HG02884 (cell line): Measurements from ENCODE around the gene LDLRAP1.
"Not testable (repeated sequence)": the region's sequence is repeated elsewhere in the genome, so short reads cannot be mapped to it uniquely, and the experiment has no call there.

Experiments
- ATAC-seq: cut with Tn5 transposase; IDR thresholded peaks from one replicate; pipeline ENCODE4 v1.9.1; 2021; ENCODE audit warnings: mild to moderate bottlenecking, moderate library complexity; ENCODE audit not compliant: unreplicated experiment

The LDLRAP1 gene

DNA sequence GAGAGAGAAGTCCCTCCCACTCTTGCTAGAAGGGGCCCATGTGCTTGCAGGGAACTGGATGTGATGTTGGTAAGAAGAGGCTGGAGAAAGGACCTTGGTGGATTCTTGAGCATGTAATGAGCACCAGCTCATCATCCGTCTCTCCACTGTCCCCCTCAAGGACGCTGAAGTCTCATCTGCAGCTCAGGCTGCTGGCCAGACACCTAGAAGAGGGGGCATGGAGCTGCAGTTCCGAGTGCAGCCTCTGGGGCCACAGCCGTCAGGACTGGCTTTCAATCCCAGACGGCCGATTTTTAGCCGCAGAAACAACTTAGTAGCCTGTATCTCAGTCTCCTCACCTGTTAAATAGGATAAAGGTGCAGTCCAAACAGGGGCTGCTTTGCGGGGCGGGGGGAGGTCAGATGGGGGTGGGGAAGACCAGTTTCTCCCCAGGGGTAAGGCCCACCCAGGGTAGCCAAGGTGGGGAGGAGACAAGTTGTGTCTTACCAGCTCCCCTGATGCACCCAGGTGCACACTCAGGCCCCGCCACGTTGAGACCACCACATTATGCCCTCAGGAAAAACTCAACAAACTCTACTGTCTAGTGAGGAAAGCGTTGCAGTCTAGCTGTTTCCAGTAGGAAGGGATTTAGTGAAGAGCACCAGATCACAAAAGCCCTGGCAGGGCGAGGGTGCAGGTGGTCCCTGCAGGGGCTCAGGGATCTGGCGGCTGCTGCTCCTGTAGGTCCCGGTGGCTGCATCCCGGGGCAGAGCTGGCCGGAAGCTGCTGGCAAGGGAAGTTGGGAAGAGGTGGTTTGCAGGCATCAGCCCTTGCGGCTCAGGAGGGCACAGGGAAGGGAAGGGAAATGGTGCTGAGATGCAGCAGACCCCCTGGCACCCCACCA lies 29.5 kb downstream of the LDLRAP1 start:
- no peak for ATAC-seq

DNA sequence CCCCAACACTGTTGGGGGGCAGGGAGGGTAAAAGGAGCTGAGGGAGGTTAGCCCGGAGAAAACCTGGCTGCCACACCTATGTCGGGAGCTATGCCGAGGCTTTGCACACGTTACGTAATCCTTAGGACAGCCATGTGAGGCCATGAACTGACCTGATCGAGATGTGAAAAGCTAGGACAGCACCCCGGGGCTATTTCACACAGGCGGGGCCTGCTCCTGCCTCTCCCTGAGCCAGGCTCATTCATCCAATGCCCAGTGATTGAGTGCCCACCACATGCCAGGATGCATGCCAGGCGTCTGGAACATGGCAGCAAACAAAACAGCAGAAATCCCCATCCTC lies 30.2 kb downstream of the LDLRAP1 start:
- ATAC-seq = no peak

DNA sequence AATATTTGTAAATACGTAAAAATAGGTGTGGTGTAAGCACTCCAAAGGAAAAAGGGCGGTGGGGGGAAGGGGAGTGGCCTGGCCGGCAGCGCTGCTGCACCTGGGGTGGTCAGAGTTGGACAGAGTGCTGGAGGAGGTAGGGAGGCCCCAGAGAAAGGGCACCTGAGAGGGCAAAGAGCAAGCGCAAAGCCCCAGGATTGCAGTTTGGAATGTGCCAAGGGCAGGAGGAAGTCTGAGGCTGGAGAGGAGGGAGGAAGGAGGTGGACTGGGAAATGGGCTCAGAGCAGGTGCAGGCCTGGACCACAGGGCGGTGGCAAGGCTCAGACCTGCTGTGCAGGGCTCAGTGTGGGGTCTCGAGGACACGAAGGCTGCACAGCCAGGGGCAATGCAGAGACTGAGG lies 30.6 kb downstream of the LDLRAP1 start:
- ATAC-seq = no peak

DNA sequence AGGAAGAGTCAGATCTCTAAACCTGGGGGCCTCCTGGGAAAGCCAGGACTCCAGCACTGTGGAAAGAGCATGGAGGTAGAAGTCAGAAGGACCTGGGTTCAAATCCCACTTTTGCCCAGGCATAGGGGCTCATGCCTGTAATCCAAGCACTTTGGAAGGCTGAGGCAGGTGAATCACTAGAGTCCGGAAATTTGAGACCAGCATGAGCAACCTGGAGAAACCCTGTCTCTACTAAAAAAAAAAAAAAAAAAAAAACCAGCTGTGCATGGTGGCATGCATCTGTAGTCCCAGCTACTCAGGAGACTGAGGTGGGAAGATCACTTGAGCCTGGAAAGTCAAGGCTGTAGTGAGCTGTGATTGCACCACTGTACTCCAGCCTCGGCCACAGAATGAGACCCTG lies 31.8 kb downstream of the LDLRAP1 start:
- no peak for ATAC-seq

DNA sequence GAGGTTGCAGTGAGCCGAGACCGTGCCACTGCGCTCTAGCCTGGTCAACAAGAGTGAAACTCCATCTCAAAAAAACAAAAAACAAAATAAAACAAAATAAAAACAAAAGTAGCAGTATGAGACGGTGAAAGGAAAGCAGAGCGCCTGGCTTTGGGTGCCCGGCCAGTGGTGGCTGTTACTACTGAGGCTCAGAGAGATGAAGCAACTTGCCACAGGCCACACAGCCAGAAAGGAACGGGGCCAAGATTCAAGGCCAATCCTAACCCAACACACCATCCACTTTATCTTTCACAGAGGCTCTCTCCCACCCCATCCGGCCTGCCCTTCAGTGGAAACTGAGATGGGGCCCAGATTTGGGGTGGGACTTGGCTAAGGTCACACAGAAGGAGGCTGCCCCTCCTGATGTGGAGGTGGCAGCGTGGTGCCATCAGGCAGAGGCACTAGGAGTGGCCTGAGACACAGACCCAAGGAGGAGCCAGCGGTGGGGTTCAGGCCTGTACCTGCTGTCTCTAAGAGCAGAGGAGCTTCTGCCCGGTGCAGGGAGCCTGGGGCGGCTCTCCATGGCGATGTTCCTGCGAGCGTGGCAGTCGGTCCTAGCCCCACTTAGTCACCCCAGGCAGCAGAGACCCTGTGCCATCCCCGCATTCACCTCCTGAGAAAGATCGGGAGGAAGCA lies 33.2 kb downstream of the LDLRAP1 start:
- no peak for ATAC-seq

DNA sequence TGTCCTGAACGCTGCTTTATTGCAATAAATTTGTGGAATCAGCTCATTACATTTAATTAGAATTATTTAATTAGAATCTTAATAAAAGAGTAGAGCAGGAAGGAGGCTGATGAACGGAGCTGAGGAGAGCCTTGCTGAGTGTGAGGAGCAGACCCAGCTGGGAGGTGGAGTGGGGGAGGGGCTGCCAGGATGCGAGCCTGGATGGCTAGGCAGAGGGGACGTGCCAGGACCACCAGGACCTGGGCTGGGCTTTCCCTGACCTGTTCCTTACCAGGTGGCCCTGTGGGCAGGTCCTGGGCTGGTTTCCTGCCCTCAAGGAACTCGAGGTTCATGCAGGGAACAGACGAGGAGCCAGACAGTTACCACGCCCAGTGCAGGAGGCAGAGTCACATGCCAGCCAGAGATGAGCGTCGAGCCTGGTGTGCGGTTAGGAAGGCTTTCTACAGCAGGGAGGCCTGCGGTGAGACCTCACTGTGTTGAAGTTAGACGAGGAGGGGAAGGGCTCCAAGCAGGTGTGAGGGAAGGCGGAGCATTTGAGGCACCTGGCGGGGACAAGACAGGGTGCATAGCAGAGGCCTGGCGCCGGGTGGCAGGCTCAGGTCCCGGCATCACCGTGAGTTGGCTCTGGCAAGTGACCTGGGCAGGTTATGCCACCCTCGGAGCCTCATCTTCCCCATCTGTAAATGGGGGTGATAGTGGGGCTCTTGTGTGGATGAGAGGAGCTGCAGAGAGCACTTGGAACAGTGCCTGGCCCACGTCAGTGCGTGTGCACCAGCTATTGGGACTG lies 33.9 kb downstream of the LDLRAP1 start:
- no peak for ATAC-seq

DNA sequence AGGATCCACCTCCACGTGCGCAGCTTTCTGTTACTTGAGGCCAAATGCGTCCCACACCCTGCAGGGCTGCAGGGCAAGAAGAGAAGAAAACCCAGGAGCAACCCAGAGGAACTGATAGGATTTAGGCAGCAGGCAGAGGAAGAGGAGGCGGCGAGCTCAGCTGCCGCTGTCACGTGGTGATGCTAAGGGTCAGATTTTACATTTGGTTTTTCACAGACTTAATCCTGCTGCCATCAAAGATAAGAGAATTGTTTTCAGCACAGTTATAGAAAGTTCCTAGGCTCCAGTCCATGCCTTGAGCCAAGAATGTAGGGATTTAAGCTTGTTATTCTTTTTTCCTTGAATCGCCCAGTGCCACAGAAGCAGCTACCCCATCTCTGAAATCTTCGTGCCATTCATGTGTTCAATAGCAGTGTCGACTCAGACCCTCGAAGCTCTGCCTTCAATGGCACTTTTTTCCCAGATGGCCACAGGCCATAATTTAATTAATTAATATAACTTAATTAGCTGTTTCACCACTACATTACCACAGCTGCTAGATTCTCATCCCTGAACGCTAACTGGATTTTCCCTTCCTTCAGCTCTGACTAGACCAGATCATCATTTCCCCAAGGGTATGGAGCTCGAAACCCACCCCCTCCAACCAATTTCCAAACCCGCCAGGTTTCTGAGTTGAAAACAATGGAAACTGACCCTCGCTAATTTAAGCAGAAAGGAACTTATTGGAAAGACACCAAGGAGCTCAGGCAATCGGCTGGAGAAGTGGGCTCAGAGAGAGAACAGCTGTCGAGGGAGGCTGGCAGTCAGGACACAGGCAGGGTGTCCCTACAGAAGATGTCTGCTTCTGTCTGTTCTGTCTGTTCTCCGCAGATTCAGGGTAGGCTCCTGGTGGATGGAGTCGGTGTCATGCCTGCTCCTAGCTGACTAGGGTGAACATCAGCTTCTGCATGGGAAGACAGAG lies 36.2 kb downstream of the LDLRAP1 start:
- no peak for ATAC-seq

DNA sequence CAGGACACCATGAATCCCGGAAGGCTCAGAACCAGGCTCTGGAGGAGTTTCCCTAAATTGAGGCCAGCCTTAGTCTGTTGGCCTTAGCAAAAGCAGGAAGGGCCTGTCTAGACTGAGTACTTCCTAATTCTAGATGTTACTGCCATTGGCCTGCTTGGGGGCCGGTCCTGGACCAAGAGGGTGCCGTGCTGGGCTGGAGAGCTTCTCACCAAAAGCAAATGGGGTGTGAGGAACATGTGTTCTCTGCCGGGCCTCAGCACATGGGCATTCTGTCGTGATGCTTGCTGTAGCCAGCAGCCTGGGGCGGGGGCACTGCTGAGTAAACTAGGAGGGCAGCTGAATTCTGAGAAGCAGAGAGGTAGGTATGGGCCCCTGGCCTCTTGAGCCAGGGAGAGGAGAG lies 37.5 kb downstream of the LDLRAP1 start:
- no peak for ATAC-seq

DNA sequence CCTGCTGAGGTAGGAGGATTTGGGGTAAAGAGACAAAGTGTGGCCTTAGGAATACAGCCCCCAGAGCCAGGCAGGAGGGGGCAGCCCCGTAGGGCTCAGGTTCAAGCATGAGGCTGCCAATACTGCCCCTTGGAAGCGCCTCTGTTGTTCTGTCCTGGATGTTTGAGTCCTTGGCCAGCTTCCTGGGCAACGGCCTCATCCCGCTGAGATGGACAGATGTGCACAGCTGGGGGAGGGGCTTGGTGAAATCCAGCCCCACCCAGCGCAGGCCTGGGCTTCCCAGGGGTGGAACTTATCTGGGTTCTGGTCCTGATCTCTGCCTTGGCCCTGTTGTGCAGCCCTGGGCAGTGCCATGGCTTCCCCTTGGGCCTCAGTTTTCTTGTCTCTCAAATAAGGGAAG lies 38.4 kb downstream of the LDLRAP1 start:
- ATAC-seq = no peak

DNA sequence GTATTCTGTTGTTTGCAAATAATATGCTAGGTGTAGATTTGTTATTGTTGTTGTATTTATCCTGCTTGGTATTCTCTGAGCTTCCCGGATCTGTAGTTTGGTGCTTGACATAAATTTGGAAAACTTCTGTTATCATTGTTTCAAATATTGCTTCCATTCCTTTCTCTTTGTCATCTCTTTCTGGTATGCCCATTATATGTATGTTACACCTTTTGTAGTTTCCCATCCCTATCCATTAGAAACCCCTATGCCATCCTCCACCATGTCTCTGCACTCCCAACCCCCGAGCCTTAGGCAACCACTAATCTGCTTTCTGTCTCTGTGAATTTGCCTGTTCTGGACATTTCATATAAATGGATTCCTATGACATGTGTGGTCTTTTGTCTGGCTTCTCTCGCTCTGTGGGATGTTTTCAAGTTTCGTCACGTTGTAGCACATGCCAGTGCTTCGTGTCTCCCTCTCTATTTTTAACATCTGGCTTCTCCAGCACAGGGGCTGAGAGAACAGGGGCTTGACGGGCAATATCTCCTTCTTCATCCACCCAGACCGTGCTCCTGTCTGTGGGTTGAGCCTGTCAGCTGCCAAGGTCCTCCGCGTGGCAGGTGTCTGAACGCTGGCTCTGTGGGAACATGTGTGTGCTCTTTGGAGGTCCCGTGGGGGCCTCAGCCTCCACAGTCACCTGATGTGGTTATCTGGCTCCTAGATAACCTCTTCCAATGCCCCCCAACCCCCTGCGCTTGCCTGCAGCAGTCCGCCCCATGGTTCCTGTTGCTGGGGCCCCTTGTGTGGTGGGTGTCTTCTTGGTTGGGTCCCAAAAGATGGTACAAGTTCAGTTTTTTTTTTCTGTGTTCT lies 40.3 kb downstream of the LDLRAP1 start:
- no peak for ATAC-seq

DNA sequence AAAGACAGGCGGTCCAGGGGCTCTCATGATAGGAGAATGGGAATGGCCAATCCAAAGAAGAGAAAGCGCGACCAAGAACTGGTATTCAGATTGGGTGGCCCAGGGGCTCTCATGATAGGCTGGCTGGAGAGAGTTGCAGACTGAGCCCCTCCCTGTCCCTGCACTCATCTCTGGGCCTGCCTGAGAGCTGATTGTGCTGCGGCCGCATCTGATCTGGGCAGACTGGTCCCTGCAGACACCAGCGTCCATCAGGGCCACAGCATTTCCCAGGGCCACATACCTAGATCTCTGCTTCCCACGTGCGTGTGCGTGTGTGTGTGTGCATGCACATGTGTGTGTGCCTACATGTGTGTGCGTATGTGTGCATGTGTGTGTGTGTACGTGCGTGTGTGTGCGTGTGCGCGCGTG lies 42.8 kb downstream of the LDLRAP1 start:
- no peak for ATAC-seq

DNA sequence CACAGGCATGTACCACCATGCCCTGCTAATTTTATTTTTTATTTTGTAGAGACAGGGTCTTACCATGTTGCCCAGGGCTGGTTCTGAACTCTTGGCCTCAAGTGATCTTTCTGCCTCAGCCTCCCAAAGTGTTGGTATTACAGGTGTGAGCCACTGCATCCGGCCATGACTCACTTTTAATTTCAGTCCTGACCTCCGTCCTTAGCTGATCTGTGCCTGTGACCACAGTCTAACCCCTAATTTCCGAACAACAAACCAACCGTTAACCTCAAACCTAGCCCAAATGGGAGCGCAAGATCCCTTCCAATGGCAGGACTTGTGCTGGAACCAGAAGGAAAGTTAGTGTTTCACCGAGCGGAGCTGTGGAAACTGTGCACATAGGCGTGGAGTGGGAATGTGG lies 43.9 kb downstream of the LDLRAP1 start:
- ATAC-seq = no peak

DNA sequence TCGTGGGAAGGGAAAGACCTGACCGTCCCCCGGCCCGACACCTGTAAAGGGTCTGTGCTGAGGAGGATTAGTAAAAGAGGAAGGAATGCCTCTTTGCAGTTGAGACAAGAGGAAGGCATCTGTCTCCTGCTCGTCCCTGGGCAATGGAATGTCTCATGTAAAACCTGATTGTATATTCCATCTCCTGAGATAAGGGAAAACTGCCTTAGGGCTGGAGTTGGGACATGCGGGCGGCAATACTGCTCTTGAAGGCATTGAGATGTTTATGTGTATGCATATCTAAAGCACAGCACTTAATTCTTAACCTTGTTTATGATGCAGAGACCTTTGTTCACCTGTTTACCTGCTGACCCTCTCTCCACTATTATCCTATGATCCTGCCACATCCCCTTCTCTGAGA lies 44.8 kb downstream of the LDLRAP1 start:
- not testable (repeated sequence) for ATAC-seq

DNA sequence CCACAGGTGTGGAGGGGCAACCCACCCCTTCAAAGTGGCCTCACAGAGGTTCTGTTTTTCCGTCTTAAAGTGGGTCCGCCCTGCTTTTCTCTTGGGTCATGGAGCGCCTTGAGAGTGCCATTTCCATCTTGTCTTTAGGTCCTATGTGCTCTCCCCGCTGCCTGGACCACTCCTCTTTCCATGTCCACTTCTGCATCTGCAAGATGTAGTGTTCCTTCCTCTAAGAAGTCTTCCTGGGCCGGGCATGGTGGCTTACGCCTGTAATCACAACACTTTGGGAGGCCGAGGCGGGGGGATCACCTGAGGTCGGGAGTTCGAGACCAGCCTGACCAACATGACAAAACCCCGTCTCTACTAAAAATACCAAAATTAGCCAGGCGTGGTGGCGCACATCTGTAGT lies 45.4 kb downstream of the LDLRAP1 start:
- ATAC-seq = not testable (repeated sequence)

DNA sequence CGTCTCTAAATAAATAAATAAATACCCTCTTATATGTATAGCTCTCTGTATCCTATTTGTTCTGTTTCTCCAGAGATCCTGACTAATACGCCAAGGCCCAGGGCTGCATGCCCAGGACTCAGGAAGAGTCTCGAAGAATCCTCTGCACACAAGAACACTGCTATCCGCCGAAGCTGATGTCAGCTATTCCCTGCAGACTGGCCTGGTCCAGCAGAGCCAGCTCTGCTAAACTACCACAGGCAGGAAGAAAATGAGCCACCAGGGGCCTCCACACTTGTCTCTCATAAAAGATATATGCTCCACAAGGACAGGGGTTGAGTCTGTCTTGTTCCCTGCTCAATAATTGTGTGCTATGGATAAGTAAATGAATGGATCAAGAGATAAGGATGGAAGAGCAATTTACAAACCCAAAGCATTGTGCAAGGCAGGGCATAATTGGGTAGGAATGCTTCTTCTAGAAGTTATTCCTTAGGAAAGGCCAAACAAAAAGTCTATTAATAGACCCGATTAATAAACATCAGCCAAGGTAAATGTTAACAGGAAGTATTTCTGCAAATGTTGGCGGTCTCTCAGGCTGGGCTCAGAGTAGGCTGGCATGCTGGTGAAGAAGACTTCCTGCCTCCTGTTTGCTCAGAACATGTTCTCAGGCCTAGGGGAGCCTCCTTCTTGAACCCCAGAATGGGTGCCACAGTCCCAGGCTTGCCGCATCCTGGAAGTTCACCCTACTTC lies 46.9 kb downstream of the LDLRAP1 start:
- no peak for ATAC-seq

DNA sequence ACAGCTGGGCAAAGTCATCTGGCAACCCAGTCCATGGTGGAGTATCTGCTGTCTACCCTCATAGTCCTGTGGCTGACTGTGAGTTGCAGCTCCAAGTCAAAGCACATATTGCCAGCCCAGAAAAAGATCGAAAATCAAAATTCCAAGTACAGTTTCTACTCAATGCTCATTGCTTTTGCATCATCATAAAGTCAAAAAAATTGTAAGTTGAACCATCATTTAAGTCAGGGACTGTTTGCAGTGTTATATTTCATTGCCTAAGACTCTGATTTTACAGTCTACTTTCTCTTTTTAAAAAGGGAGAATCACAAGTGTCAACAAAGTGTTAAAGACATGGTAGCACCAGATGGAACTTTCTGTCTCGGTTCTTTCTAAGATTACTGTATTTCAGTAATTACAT lies 50.5 kb downstream of the LDLRAP1 start:
- no peak for ATAC-seq

DNA sequence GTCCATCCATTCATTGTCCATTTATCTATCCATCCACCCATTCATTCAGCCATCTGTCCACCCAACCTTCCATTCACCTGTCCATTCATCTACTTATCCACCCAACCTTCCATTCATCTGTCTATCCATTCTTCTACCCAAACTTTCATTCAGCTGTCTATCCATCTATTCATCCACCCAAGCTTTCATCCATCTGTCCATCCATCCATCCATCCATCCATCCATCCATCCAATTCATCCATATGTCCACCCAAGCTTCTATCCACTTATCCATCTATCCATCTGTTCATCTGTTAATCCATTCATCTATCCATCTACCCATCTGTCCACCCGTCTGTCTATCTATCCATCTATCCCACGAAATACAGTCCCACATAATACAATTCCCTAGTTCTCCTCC lies 51.6 kb downstream of the LDLRAP1 start:
- no peak for ATAC-seq

DNA sequence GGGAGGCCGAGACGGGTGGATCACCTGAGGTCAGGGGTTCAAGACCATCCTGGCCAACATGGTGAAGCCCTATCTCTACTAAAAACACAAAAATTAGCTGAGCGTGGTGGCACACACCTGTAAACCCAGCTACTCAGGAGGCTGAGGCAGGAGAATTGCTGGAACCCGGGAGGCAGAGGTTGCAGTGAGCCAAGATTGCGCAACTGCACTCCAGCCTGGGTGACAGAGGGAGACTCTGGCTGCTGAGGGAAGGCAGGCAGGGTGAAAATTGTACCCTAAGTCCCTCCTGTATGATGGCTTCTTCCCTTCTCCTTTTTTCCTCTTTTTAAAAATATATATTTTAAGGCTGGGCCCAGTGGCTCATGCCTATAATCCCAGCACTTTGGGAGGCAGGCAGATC lies 53.2 kb downstream of the LDLRAP1 start:
- ATAC-seq = not testable (repeated sequence)

DNA sequence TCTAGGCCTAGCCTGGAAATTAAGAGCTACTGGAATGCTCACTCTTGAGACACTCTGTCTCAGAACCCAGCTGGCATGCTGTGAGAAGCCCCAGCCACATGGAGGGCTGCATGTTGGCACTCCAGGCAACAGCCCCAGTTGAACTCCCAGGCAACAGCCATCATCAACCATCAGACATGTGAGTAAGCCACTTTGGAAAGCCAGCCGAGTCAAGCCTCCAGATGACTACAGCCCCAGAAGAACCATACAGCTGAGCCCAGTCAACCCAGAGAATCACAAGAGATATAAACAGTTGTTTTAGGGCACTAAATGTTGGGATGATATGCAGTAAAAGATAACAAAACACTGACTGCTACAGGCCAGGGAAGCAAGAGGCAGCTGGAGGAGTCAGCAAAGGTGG lies 55.5 kb downstream of the LDLRAP1 start:
- no peak for ATAC-seq
